Measurements from ENCODE around the gene TRAP1. TPM values are rescaled to one million over a fixed set of nuclear protein-coding genes. Genes with fewer than 3 reads are reported as not detected.

Gene TRAP1
- polyA plus RNA-seq, 1 of the 3 experiments (the other 2 are of a cell fraction): 129 TPM

DNA sequence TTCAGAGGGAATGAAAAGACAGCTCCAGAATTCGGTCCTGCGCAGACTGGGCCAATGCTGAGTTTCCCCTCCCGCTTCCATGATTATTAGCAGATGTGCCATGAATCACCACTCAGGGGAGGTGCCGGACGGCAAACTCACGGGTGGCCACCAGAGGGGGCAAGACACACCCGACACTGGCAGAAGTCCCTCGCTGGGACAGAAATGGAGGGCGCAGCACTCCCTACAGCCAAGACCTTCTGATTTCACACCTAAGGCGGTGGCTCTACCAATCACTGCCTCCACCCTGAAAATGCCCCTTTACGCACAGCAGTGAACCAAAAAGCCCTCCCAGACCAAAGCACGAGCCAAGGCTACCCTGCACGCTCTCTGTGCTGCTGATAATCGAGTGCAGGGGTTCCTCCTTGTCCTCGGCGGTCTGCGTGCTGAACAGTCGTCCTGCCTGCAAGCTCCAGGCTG lies 26.8 kb downstream of the TRAP1 start (continued):
- TF ChIP-seq PBX3 (IDR thresholded peaks at IDR 0.05): peak; percentile 66
- no peak for TF ChIP-seq USF2 (IDR thresholded peaks at IDR 0.05; ENCODE audit: borderline replicate concordance, low read depth, low read length)
- no peak for TF ChIP-seq TAF1 (IDR thresholded peaks at IDR 0.05; ENCODE audit: borderline replicate concordance, low read depth, low read length)
- peak; percentile 74 for TF ChIP-seq POLR2AphosphoS5 (IDR thresholded peaks at IDR 0.05; ENCODE audit: low read depth, low read length)
- TF ChIP-seq NFIC (IDR thresholded peaks at IDR 0.05; ENCODE audit: borderline replicate concordance): 0 out of 2 replicates have a peak, but pooled peaks have one; percentile 15
- TF ChIP-seq RAD21 (IDR thresholded peaks at IDR 0.05; ENCODE audit: low read length): peak; percentile 83
- peak; percentile 95 for TF ChIP-seq CTCF (IDR thresholded peaks at IDR 0.05)
- no peak for TF ChIP-seq MEF2A (IDR thresholded peaks at IDR 0.05; ENCODE audit: borderline replicate concordance, low read depth)
- no peak for TF ChIP-seq FOXJ3 (CRISPR knock-in tag; IDR thresholded peaks at IDR 0.05)
- TF ChIP-seq MXI1 (IDR thresholded peaks at IDR 0.05; ENCODE audit: low read depth, low read length): peak; percentile 45; the same call in 1 of the 2 replicates
- TF ChIP-seq CHD2 (IDR thresholded peaks at IDR 0.05; ENCODE audit: low read length, partially characterized antibody): no peak
- TF ChIP-seq, protein P1, sequence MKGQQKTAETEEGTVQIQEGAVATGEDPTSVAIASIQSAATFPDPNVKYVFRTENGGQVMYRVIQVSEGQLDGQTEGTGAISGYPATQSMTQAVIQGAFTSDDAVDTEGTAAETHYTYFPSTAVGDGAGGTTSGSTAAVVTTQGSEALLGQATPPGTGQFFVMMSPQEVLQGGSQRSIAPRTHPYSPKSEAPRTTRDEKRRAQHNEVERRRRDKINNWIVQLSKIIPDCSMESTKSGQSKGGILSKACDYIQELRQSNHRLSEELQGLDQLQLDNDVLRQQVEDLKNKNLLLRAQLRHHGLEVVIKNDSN (IDR thresholded peaks at IDR 0.05; ENCODE audit: borderline replicate concordance, low read depth): no peak
- no peak for TF ChIP-seq RFX5 (IDR thresholded peaks at IDR 0.05; ENCODE audit: low read length)

GRCh38 chr16:3689731-3690130 lies 27.6 kb downstream of the TRAP1 start:
- no peak for DNase-seq
- no peaks in the 10 kb centered on the region for H4K20me1 ChIP-seq (ENCODE audit: insufficient read depth)
- no peaks in the 10 kb centered on the region for H3K9me2 ChIP-seq
- POLR2A ChIA-PET: interaction anchor here (0.6 to 1.4 kb wide), 3 partner anchors 24 to 191 kb away, joined by 3 to 4 read pairs (median 3); partner anchors contain the start of genes CREBBP and TRAP1
- H3K27ac ChIP-seq (ENCODE audit: low read depth in 2 of 2, low read length in 1 of 2): peak overlapping the region in 1 of 2 experiments; percentile 50; a peak in 1 of 4 replicates
- 85% methylated on average over 7 of the region's 7 CpGs for WGBS (ENCODE audit: low lambda C conversion rate)
- TF ChIP-seq YY1 (IDR thresholded peaks at IDR 0.05; ENCODE audit: low read depth): no peak
- no peak for TF ChIP-seq RFX5 (IDR thresholded peaks at IDR 0.05; ENCODE audit: low read length)
- H3F3A ChIP-seq (replicated peaks; ENCODE audit: insufficient read depth): no peaks in the 10 kb centered on the region
- CTCF ChIA-PET: interaction anchor here (0.5 to 3.7 kb wide), 35 partner anchors 8 to 564 kb away, joined by 3 to 19 read pairs (median 4); partner anchors contain the start of gene TRAP1
- H3K9me3 ChIP-seq: no peaks in the 10 kb centered on the region
- no peak overlapping the region; the same call in 1 of the 2 replicates for H3K4me2 ChIP-seq
- H3K4me3 ChIP-seq (ENCODE audit: low read depth in 2 of 2, low read length in 1 of 2): no peak overlapping the region
- peaks cover 5 to 6% of the 10 kb centered on the region in 2 experiments; a peak in 3 of 4 replicates for H3K4me1 ChIP-seq (ENCODE audit: control insufficient read depth in 1 of 2, insufficient read depth in 2 of 2, low read depth in 1 of 2, low read length in 1 of 2)
- no peaks in the 10 kb centered on the region for H3K27me3 ChIP-seq (ENCODE audit: insufficient read depth)
- H3K9ac ChIP-seq: no peak overlapping the region
- H2AFZ ChIP-seq (ENCODE audit: low read depth): no peak overlapping the region
- H3K79me2 ChIP-seq (ENCODE audit: insufficient read depth): no peaks in the 10 kb centered on the region
- H3K36me3 ChIP-seq (replicated peaks in 1 of 2; ENCODE audit: control insufficient read depth in 1 of 2, insufficient read depth in 2 of 2, low read length in 1 of 2): peaks cover 25 to 30% of the 10 kb centered on the region in 2 experiments
